ENCODE data around the gene TUBE1.

DNA sequence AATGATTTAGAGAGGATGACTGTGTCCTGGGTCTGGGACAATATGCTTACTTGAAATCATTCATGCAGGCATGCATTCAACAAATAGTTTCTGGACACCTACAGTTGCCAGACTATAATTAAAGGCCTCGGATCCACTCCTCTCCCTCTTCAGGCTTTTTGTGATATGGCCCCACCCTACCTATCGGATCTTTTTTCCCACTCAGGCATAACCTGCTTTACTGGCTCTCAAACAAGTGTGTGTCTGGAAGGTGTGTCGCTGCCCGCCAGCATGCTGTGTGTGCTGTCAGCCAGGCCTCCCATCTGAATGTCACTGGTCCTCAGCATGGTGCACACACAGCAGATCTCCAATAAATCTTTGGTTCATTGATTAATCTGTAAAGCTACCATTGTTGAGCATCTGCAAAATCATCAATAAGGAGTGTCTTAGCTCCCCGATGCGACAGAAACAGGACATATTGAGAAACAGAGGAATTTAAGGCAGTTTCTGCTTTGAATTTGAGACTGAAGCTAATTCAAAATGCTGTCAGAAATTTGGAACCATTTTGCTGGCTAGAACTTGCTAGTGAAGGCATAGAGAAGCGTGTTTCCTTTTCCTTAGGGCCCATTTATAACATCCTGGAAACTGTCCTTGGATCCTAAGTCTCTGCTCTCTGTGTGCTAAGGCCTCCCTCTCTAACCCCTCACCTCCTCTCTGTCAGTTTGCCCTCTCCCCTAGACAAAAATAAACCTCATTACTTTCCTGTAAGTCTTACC, 56.9 kb downstream of the TUBE1 start:
- TF ChIP-seq, protein P1, sequence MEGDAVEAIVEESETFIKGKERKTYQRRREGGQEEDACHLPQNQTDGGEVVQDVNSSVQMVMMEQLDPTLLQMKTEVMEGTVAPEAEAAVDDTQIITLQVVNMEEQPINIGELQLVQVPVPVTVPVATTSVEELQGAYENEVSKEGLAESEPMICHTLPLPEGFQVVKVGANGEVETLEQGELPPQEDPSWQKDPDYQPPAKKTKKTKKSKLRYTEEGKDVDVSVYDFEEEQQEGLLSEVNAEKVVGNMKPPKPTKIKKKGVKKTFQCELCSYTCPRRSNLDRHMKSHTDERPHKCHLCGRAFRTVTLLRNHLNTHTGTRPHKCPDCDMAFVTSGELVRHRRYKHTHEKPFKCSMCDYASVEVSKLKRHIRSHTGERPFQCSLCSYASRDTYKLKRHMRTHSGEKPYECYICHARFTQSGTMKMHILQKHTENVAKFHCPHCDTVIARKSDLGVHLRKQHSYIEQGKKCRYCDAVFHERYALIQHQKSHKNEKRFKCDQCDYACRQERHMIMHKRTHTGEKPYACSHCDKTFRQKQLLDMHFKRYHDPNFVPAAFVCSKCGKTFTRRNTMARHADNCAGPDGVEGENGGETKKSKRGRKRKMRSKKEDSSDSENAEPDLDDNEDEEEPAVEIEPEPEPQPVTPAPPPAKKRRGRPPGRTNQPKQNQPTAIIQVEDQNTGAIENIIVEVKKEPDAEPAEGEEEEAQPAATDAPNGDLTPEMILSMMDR (IDR thresholded peaks at IDR 0.05): no peak
- no peak for TF ChIP-seq POLR2AphosphoS5 (IDR thresholded peaks at IDR 0.05)
- TF ChIP-seq POLR2A (IDR thresholded peaks at IDR 0.05): no peak
- TF ChIP-seq EP300 (IDR thresholded peaks at IDR 0.05): no peak
